Esophagus (tissue), 2 donors: ENCODE data around the gene PPP1R15B. TPM values are rescaled to one million over a fixed set of nuclear protein-coding genes. Genes with fewer than 3 reads are reported as not detected.

ENCODE experiments used
- H3K27ac ChIP-seq, 2 donors: one replicate each; pipeline ENCODE4 v1.5.1; 2013; ENCODE audit warnings: low read depth in 2 of 2, mild to moderate bottlenecking in 2 of 2, inconsistent platforms in 1 of 2, low read length in 1 of 2, moderate library complexity in 1 of 2
- H3K27me3 ChIP-seq, 2 donors: one replicate each; pipeline ENCODE4 v1.6.1; 2013; ENCODE audit warnings: low read length in 2 of 2, control low read depth in 1 of 2, mild to moderate bottlenecking in 1 of 2; ENCODE audit not compliant: insufficient read depth in 2 of 2, control insufficient read depth in 1 of 2
- H3K36me3 ChIP-seq, 2 donors: one replicate each; pipeline ENCODE4 v1.6.1; 2013; ENCODE audit warnings: low read length in 1 of 2; ENCODE audit not compliant: control insufficient read depth in 2 of 2, insufficient read depth in 2 of 2
- H3K4me1 ChIP-seq, 2 donors: one replicate each; pipeline ENCODE4 v1.6.1; 2013; ENCODE audit warnings: low read length in 1 of 2; ENCODE audit not compliant: control insufficient read depth in 2 of 2, insufficient read depth in 2 of 2
- H3K4me3 ChIP-seq, 2 donors: one replicate each; pipeline ENCODE4 v1.5.1; 2013; ENCODE audit warnings: low read length in 2 of 2, mild to moderate bottlenecking in 2 of 2, low read depth in 1 of 2, moderate library complexity in 1 of 2
- H3K9me3 ChIP-seq, 2 donors: one replicate each; pipeline ENCODE4 v1.6.1; 2013; ENCODE audit warnings: mild to moderate bottlenecking in 2 of 2, low read depth in 1 of 2, low read length in 1 of 2, moderate library complexity in 1 of 2; ENCODE audit not compliant: control insufficient read depth in 2 of 2, insufficient read depth in 1 of 2
- WGBS, 2 donors: extraction: QIAGEN DNeasy Blood & Tissue Kit; methylation state at CpG; one replicate each; pipeline ENCODE4 v1.1.7; 2013; 5-methylcytosine and 5-hydroxymethylcytosine counted together
- polyA plus RNA-seq, 2 donors: library from polyadenylated mRNA; stranded (reverse); fragments of 200-250 nt; gene quantifications; one replicate each; pipeline ENCODE4 v1.2.3, GENCODE V29; 2013
- donor health status: healthy with polysubstance abuse.
- donor health status: Bipolar disorder and iron deficiency.

The PPP1R15B gene
- polyA plus RNA-seq, 2 donors: 14.1 to 15.7 TPM

DNA sequence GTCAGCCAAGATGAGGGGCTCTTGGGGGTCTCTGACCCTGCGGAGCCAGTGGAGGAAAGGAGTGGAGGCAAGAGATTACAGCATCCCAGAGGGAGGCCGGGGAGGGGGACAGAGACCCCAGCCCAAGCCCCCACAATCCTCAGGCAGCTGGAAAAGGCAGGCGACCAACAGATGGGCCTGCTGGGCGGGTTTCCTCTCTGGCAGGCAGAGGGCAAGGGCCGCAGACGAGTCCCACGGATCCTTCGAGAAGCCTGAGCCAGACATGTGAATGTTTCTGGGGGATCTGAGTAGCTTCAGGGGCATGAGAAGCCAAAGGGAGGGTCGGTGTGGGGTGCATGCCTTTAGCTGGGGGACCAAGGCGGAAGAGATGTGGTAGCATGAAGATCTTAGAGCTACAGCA lies 49.8 kb downstream of the PPP1R15B start:
- H3K27me3 ChIP-seq: no peaks in the 10 kb centered on the region
- 83 to 86% methylated on average over 10 of the region's 10 CpGs for WGBS, 2 donors
- H3K27ac ChIP-seq: no peak overlapping the region
- H3K9me3 ChIP-seq: no peaks in the 10 kb centered on the region
- H3K4me1 ChIP-seq: peaks cover 0 to 3% of the 10 kb centered on the region in 2 donors
- H3K4me3 ChIP-seq: no peak overlapping the region
- no peaks in the 10 kb centered on the region for H3K36me3 ChIP-seq

DNA sequence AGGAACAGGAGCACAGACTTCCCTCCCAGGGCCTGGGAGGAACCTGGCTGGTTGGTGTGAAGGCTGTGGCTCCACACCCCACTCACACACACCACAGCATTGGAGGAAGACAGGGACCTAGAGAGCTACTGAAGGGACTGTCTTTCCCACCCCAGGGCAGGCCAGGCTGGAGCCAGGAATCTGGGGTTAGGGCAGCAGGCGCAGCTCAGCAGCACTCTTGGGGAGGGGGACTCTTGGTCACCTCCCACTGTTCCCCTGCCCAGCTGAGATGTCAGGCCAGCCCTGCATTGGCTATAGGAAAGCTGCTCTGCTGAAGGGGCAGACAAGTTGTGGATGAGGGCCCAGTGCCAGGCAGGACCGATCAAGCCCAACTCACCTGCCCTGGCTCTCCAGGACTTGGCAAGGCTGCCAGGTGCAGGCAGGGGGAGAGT lies 50.3 kb downstream of the PPP1R15B start:
- 72 to 74% methylated on average over 2 of the region's 2 CpGs for WGBS, 2 donors
- Histone ChIP-seq H3K4me3 (no peak overlapping the region), H3K36me3 (no peaks in the 10 kb centered on the region), H3K4me1 (peaks cover 0 to 3% of the 10 kb centered on the region in 2 donors), H3K9me3 (no peaks in the 10 kb centered on the region), H3K27ac (no peak overlapping the region), H3K27me3 (no peaks in the 10 kb centered on the region)

DNA sequence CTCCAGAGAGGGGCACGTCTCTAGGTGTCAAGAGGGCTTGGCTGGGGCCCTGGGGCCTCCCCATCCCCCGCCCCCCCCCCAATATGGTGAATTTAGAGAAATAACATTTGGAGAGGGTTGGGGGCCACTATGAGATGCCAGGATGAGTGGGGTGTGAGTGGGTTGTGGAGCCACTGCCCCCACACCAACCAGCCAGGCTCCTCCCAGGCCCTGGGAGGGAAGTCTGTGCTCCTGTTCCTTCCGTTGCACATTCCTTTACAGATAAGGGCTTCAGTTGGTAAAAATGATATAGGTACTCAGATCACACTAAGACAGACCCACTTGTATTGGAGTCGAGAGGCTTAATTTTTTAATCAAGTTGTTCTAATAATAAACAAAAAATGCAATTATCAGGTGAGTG lies 51.3 kb downstream of the PPP1R15B start:
- Histone ChIP-seq H3K27ac (no peak overlapping the region), H3K36me3 (no peaks in the 10 kb centered on the region), H3K9me3 (no peaks in the 10 kb centered on the region), H3K4me3 (no peak overlapping the region), H3K4me1 (peaks cover 0 to 3% of the 10 kb centered on the region in 2 donors), H3K27me3 (no peaks in the 10 kb centered on the region)
- WGBS, 2 donors: 54 to 74% methylated on average over 4 of the region's 4 CpGs

DNA sequence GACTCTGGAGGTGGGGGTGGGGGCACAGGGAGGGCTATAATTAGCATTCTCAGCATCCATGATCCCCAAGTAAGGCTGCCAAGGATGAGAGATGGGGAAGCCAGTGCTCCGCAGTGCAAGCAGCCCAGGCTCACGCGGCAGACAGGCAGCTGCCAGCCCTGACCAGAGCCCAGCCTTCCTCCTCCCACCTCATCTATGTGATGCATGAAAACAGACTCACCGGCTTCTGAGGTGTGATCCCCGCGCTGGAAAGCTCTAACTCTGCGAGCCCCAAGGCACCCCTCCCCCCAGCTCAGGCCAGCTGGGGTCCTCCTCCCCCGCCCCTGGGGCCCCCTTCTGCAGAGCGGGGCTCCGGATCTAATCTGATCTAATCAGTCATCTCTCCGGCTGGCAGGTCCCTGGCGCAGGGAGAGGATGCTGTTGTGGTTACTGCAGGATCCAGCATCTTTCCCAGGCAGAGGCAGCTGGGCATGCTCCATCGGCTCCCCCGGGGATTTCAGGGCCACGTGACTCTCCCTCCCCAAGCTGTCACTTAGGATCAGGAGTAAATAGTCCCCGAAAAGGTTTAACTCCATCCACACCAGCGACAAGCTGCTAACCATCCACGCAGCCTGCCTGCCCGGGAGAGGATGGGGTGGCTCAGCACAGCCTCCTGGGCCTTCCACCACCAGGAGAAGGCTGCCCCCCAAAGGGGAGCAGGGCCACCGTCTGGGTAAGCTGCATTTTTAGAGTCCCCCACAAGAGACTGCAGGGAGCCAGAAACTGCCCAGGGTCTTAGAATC lies 52.0 kb downstream of the PPP1R15B start, which contains the start of gene PLEKHA6:
PLEKHA6 (minus strand) TSS at position 456 of the 782 bp plus-strand sequence. CDS start 86,202 bp downstream, outside the sequence.
- Histone ChIP-seq H3K27me3 (no peaks in the 10 kb centered on the region), H3K4me1 (peaks cover 0 to 3% of the 10 kb centered on the region in 2 donors), H3K36me3 (no peaks in the 10 kb centered on the region), H3K27ac (no peak within 1 kb of the TSS), H3K4me3 (no peak within 1 kb of the TSS), H3K9me3 (no peaks in the 10 kb centered on the region)
- WGBS, 2 donors: 14 to 20% methylated on average over 20 of the region's 20 CpGs

DNA sequence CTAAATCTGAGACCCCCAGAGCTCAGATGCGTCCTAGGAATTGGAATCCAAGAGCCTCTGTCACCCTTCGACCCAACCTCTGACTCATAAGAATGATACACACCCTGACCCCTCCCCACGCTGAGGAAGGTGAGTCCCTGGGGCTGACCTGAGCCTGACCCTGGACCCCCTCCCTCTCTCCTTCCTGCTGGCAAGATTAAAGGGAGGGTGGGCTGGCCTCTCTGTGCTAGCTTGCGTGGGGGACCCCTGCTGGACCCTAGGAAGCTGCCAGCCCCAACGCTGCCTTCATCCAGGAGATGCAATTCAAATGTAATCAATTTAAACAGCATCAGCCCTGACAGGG lies 52.5 kb downstream of the PPP1R15B start:
- WGBS, 2 donors: 33 to 47% methylated on average over 5 of the region's 5 CpGs
- Histone ChIP-seq H3K36me3 (no peaks in the 10 kb centered on the region), H3K9me3 (no peaks in the 10 kb centered on the region), H3K27me3 (no peaks in the 10 kb centered on the region), H3K4me1 (peaks cover 0 to 3% of the 10 kb centered on the region in 2 donors), H3K27ac (no peak overlapping the region), H3K4me3 (no peak overlapping the region)

DNA sequence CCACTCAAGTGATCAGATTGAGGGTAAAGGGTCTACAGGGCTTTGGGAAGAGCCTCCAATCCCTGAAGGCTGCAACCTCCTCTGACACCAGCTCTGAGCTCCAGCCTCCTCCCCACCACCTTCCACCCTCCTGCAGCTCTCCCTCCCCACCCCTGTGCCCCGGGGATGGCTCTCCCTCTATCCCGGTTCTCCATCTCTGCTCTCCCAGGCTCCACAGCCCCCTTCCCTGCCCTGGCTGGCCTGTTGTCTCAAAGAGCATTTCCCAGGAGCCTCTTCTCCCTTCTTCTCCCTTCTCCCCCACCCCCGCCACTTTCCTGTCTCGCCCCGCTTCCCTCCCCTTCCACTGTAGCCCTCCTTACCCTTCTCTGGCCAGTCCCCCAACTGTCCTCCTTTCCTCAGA lies 53.0 kb downstream of the PPP1R15B start:
- Histone ChIP-seq H3K27me3 (no peaks in the 10 kb centered on the region), H3K36me3 (no peaks in the 10 kb centered on the region)

DNA sequence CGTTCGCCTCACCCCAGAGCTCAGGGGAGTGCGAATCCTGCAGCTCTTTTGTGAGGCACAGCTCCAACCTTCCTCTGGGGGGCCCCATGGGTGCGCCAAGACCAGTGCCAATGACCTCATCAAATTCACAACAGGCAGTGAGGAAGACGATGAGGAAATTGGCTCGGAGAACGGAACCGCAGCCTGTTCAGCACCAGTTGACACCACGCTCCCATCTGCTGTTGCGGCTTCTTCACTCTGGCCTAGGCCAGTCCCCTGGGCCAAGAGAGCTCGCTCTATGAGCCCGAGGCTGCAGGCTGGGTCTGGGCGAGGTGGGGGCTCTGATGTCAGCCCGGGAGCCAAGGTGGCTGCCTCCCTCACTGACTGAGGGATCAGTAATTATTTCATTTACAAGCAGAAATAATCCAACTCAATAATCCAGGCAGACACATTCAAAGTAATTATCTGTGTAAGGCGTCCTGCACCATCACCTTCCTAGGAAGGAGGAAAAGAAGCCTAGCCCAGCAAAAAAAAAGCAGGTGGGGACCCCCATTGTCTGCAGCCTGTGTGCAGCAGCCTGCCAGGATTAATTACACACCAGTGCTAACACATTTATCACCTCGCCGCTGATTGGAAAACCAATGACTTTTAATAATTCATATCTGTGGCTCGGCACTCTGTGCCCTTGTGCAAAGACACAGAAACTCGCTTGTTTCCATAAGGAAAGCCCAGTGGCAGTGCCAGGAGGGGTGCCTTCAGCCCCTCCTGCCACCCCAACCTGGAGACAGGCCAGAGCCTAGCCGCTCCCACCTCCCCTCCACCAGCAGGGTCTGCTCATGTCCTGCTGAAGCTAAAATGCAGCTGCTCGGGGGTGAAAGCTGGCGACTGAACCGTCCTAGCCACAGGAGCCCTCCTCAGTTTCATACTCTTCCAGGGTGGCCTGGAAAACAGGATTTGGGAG lies 53.8 kb downstream of the PPP1R15B start:
- Histone ChIP-seq H3K27ac (no peak overlapping the region), H3K27me3 (no peaks in the 10 kb centered on the region), H3K4me3 (no peak overlapping the region), H3K36me3 (no peaks in the 10 kb centered on the region), H3K9me3 (no peaks in the 10 kb centered on the region), H3K4me1 (peaks cover 0 to 3% of the 10 kb centered on the region in 2 donors)
- 69 to 74% methylated on average over 23 of the region's 23 CpGs for WGBS, 2 donors

More for the DNA sequence above, 53.0 kb downstream of the PPP1R15B start:
- peaks cover 0 to 3% of the 10 kb centered on the region in 2 donors for H3K4me1 ChIP-seq
- H3K9me3 ChIP-seq: no peaks in the 10 kb centered on the region
- WGBS, 2 donors: 63 to 68% methylated on average over 5 of the region's 5 CpGs
- no peak overlapping the region for H3K27ac ChIP-seq
- no peak overlapping the region for H3K4me3 ChIP-seq

DNA sequence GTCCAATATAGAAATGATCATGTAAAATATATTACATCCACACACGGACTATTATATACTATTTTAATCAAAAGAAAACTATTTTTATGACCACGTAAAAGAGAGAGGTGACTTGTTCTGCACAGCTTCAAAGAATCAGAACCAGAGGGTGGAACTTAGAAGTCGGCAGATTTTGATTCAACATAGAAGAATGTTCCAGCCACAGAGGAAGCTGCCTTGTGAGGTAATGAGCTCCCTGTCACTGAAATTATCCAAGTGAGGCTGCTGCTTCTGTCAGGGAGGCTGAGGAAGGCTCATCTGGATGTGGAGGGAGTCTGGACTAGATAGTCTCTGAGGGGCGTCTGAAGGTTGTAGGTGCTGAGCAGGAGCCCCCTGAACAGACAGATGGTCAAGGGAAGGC lies 54.6 kb downstream of the PPP1R15B start:
- Histone ChIP-seq H3K27ac (no peak overlapping the region), H3K36me3 (no peaks in the 10 kb centered on the region), H3K4me1 (peaks cover 0 to 3% of the 10 kb centered on the region in 2 donors), H3K27me3 (no peaks in the 10 kb centered on the region), H3K9me3 (no peaks in the 10 kb centered on the region), H3K4me3 (no peak overlapping the region)
- 76 to 79% methylated on average over 4 of the region's 4 CpGs for WGBS, 2 donors

DNA sequence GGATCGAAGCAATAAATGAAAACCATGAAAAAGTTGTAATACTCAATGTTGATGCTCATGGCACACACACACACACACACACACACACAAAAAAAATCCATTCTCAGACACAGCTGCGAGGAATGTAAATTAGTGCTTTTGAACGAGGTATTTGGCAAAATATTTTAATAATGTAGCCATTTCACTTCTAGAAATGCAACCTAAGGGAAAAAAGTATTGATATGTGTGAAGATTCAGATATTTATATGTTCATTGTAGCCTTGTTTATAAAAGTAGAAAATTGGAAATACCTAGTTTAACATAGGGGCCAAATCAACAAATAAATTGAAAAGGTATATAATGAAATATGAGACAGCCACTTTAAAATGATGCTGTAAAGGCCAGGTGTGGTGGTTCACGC lies 55.7 kb downstream of the PPP1R15B start:
- Histone ChIP-seq H3K4me3 (no peak overlapping the region), H3K4me1 (peaks cover 3% of the 10 kb centered on the region in 2 donors), H3K9me3 (no peaks in the 10 kb centered on the region), H3K36me3 (no peaks in the 10 kb centered on the region), H3K27ac (no peak overlapping the region), H3K27me3 (no peaks in the 10 kb centered on the region)
- WGBS, 2 donors: 84 to 86% methylated on average over 4 of the region's 4 CpGs
